ENCODE measurements around the gene GARNL3. TPM values are rescaled to one million over a fixed set of nuclear protein-coding genes. Genes with fewer than 3 reads are reported as not detected.
A peak's percentile ranks its signal among the peaks of the same experiment; 100 is the strongest.

The GARNL3 gene
- polyA plus RNA-seq, 1 donor from 2014 or later: 20.0 TPM

- Histone ChIP-seq H3K9me3 (ENCODE audit: low read length) (no peaks in the 10 kb centered on the region), H3K4me2 (ENCODE audit: low read length) (no peak overlapping the region), H3K27ac (ENCODE audit: low read length) (no peak overlapping the region), H3K9ac (ENCODE audit: low read length) (no peak overlapping the region), H3K27me3 (ENCODE audit: insufficient read depth, low read depth, low read length) (no peaks in the 10 kb centered on the region), H3K9me2 (ENCODE audit: insufficient read depth, low read length) (no peaks in the 10 kb centered on the region), H4K20me1 (ENCODE audit: insufficient read depth) (no peaks in the 10 kb centered on the region), H3K4me3 (ENCODE audit: low read length) (no peak overlapping the region), H3F3A (ENCODE audit: insufficient read depth, low read length, poor library complexity, severe bottlenecking) (no peaks in the 10 kb centered on the region), H2AFZ (ENCODE audit: low read depth, low read length) (no peak overlapping the region), H3K79me2 (replicated peaks; ENCODE audit: insufficient read depth, low read length) (no peaks in the 10 kb centered on the region), H3K36me3 (ENCODE audit: insufficient read depth, low read length) (no peaks in the 10 kb centered on the region)
- TF ChIP-seq CTCF (IDR thresholded peaks at IDR 0.05; ENCODE audit: poor library complexity, severe bottlenecking): no peak
- no peak for TF ChIP-seq RAD21 (conservative IDR thresholded peaks at IDR 0.05)
- TF ChIP-seq POLR2AphosphoS5 (IDR thresholded peaks at IDR 0.05): no peak
Measured at GRCh38 chr9:127250896-127251391, 13.6 kb upstream of the GARNL3 start.

- no peaks in the 10 kb centered on the region for H3K36me3 ChIP-seq (ENCODE audit: insufficient read depth, low read length)
- H3K79me2 ChIP-seq (replicated peaks; ENCODE audit: insufficient read depth, low read length): no peaks in the 10 kb centered on the region
- H3K27ac ChIP-seq (ENCODE audit: low read length): no peak overlapping the region
- no peak overlapping the region for H3K9ac ChIP-seq (ENCODE audit: low read length)
- H4K20me1 ChIP-seq (ENCODE audit: insufficient read depth): no peaks in the 10 kb centered on the region
- H3K9me2 ChIP-seq (ENCODE audit: insufficient read depth, low read length): no peaks in the 10 kb centered on the region
- H3K9me3 ChIP-seq (ENCODE audit: low read length): no peaks in the 10 kb centered on the region
- H3K4me3 ChIP-seq (ENCODE audit: low read length): no peak overlapping the region
- no peak overlapping the region for H2AFZ ChIP-seq (ENCODE audit: low read depth, low read length)
- no peaks in the 10 kb centered on the region for H3K27me3 ChIP-seq (ENCODE audit: insufficient read depth, low read depth, low read length)
- H3F3A ChIP-seq (ENCODE audit: insufficient read depth, low read length, poor library complexity, severe bottlenecking): no peaks in the 10 kb centered on the region
- TF ChIP-seq EP300 (conservative IDR thresholded peaks at IDR 0.05; ENCODE audit: poor library complexity, severe bottlenecking) (peak; percentile 96), POLR2AphosphoS5 (IDR thresholded peaks at IDR 0.05) (peak; percentile 94), TAF1 (IDR thresholded peaks at IDR 0.05; ENCODE audit: low read depth) (no peak)
- H3K4me2 ChIP-seq (ENCODE audit: low read length): no peak overlapping the region
Measured at GRCh38 chr9:127252410-127253318, 11.9 kb upstream of the GARNL3 start.

GRCh38 chr9:127253446-127253845, 11.1 kb upstream of the GARNL3 start:
- Histone ChIP-seq H3K27me3 (ENCODE audit: insufficient read depth, low read depth, low read length) (no peaks in the 10 kb centered on the region), H3K4me3 (ENCODE audit: low read length) (no peak overlapping the region), H3F3A (ENCODE audit: insufficient read depth, low read length, poor library complexity, severe bottlenecking) (no peaks in the 10 kb centered on the region), H3K9me3 (ENCODE audit: low read length) (no peaks in the 10 kb centered on the region), H3K79me2 (replicated peaks; ENCODE audit: insufficient read depth, low read length) (no peaks in the 10 kb centered on the region), H3K9ac (ENCODE audit: low read length) (no peak overlapping the region), H2AFZ (ENCODE audit: low read depth, low read length) (no peak overlapping the region), H3K36me3 (ENCODE audit: insufficient read depth, low read length) (no peaks in the 10 kb centered on the region), H3K4me2 (ENCODE audit: low read length) (no peak overlapping the region), H3K9me2 (ENCODE audit: insufficient read depth, low read length) (no peaks in the 10 kb centered on the region), H3K27ac (ENCODE audit: low read length) (no peak overlapping the region), H4K20me1 (ENCODE audit: insufficient read depth) (no peaks in the 10 kb centered on the region)
- TF ChIP-seq MXI1 (conservative IDR thresholded peaks at IDR 0.05; ENCODE audit: poor library complexity, severe bottlenecking): no peak

GRCh38 chr9:127255692-127256091, 8.9 kb upstream of the GARNL3 start:
- H3K36me3 ChIP-seq (ENCODE audit: insufficient read depth, low read length): no peaks in the 10 kb centered on the region
- H3K9me3 ChIP-seq (ENCODE audit: low read length): no peaks in the 10 kb centered on the region
- no peaks in the 10 kb centered on the region for H3F3A ChIP-seq (ENCODE audit: insufficient read depth, low read length, poor library complexity, severe bottlenecking)
- no peak overlapping the region for H2AFZ ChIP-seq (ENCODE audit: low read depth, low read length)
- no peaks in the 10 kb centered on the region for H3K79me2 ChIP-seq (replicated peaks; ENCODE audit: insufficient read depth, low read length)
- no peaks in the 10 kb centered on the region for H3K9me2 ChIP-seq (ENCODE audit: insufficient read depth, low read length)
- H3K4me3 ChIP-seq (ENCODE audit: low read length): no peak overlapping the region
- H3K9ac ChIP-seq (ENCODE audit: low read length): no peak overlapping the region
- no peaks in the 10 kb centered on the region for H3K27me3 ChIP-seq (ENCODE audit: insufficient read depth, low read depth, low read length)
- H3K4me2 ChIP-seq (ENCODE audit: low read length): no peak overlapping the region
- H4K20me1 ChIP-seq (ENCODE audit: insufficient read depth): no peaks in the 10 kb centered on the region
- TF ChIP-seq POLR2AphosphoS5 (IDR thresholded peaks at IDR 0.05): no peak
- H3K27ac ChIP-seq (ENCODE audit: low read length): no peak overlapping the region

Data from neural cell (in vitro differentiated cells).